ENCODE data around the gene PPIL6.

Gene PPIL6

DNA sequence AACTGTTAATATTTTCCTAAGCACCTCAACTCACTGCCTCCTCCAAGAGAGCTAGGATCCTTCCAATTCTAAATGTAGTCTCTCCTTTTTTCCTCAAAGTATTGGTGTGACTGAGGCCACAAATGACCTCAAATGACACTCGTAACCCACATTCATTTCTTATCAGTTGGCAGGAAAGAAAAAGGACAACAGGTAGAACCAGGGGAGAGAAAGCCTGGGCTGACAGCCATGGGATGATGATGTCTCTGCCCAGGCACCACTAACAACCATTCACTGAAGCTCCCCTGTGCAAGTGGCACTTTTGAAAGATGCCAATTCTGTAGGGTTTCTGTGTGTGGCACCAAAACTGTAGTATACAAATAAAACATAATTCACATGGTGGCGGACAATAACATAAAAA lies 35.2 kb upstream of the PPIL6 start:
- Histone ChIP-seq H2BK120ac (ENCODE audit: insufficient read depth, low read length, poor library complexity) (no peak overlapping the region), H3K4ac (ENCODE audit: low read depth, low read length) (no peak overlapping the region), H3K4me2 (ENCODE audit: low read length) (no peak overlapping the region), H3K79me1 (ENCODE audit: low read length) (no peaks in the 10 kb centered on the region), H3K23ac (ENCODE audit: low read length) (no peak overlapping the region), H3K4me1 (ENCODE audit: control insufficient read depth in 1 of 2, insufficient read depth in 2 of 2, low read length in 2 of 2) (peaks cover 0 to 4% of the 10 kb centered on the region in 2 experiments), H2BK12ac (ENCODE audit: low read length) (no peak overlapping the region), H2AK5ac (ENCODE audit: low read length) (no peak overlapping the region), H3K79me2 (ENCODE audit: control insufficient read depth, insufficient read depth, low read length, poor library complexity) (no peaks in the 10 kb centered on the region), H3K27me3 (ENCODE audit: insufficient read depth, low read length) (no peaks in the 10 kb centered on the region), H3K9ac (ENCODE audit: low read length) (no peak overlapping the region), H4K12ac (ENCODE audit: low read depth, low read length) (no peak overlapping the region), H3K27ac (ENCODE audit: low read depth, low read length) (no peak overlapping the region), H3K14ac (ENCODE audit: low read length) (no peak overlapping the region), H2AFZ (ENCODE audit: insufficient read depth, low read length, poor library complexity) (no peak overlapping the region), H3K9me3 (ENCODE audit: insufficient read depth, low read depth, low read length) (peaks cover 1% of the 10 kb centered on the region), H4K91ac (ENCODE audit: low read depth, low read length) (no peak overlapping the region), H3K36me3 (ENCODE audit: control insufficient read depth in 1 of 2, insufficient read depth in 2 of 2, low read length in 2 of 2) (peaks cover 16 to 38% of the 10 kb centered on the region in 2 experiments), H3K4me3 (ENCODE audit: low read depth, low read length) (no peak overlapping the region), H2BK5ac (ENCODE audit: low read depth, low read length, poor library complexity) (no peak overlapping the region), H4K8ac (ENCODE audit: low read depth, low read length) (no peak overlapping the region), H3K18ac (ENCODE audit: low read length) (no peak overlapping the region)
- no CpG with 5 or more reads among the region's 2 CpGs for WGBS (ENCODE audit: extremely low coverage, insufficient coverage, insufficient read length)
- no peak for DNase-seq

GRCh38 chr6:109474995-109475394 lies 34.6 kb upstream of the PPIL6 start:
- H3K27ac ChIP-seq (ENCODE audit: low read depth, low read length) = no peak overlapping the region
- no peak overlapping the region for H4K8ac ChIP-seq (ENCODE audit: low read depth, low read length)
- H3K4me3 ChIP-seq (ENCODE audit: low read depth, low read length) = no peak overlapping the region
- no peaks in the 10 kb centered on the region for H3K79me1 ChIP-seq (ENCODE audit: low read length)
- H3K79me2 ChIP-seq (ENCODE audit: control insufficient read depth, insufficient read depth, low read length, poor library complexity) = no peaks in the 10 kb centered on the region
- H3K14ac ChIP-seq (ENCODE audit: low read length) = no peak overlapping the region
- no peak overlapping the region for H3K9ac ChIP-seq (ENCODE audit: low read length)
- H2BK12ac ChIP-seq (ENCODE audit: low read length) = no peak overlapping the region
- peaks cover 1% of the 10 kb centered on the region for H3K9me3 ChIP-seq (ENCODE audit: insufficient read depth, low read depth, low read length)
- H3K4me2 ChIP-seq (ENCODE audit: low read length) = no peak overlapping the region
- WGBS (ENCODE audit: extremely low coverage, insufficient coverage, insufficient read length) = no CpG with 5 or more reads among the region's 4 CpGs
- no peak overlapping the region for H2BK5ac ChIP-seq (ENCODE audit: low read depth, low read length, poor library complexity)
- H3K4me1 ChIP-seq (ENCODE audit: control insufficient read depth in 1 of 2, insufficient read depth in 2 of 2, low read length in 2 of 2) = peaks cover 0 to 4% of the 10 kb centered on the region in 2 experiments
- no peak overlapping the region for H2AFZ ChIP-seq (ENCODE audit: insufficient read depth, low read length, poor library complexity)
- no peak overlapping the region for H4K12ac ChIP-seq (ENCODE audit: low read depth, low read length)
- no peak overlapping the region for H3K4ac ChIP-seq (ENCODE audit: low read depth, low read length)
- H4K91ac ChIP-seq (ENCODE audit: low read depth, low read length) = no peak overlapping the region
- no peak overlapping the region for H2BK120ac ChIP-seq (ENCODE audit: insufficient read depth, low read length, poor library complexity)
- H3K27me3 ChIP-seq (ENCODE audit: insufficient read depth, low read length) = no peaks in the 10 kb centered on the region
- no peak overlapping the region for H3K23ac ChIP-seq (ENCODE audit: low read length)
- no peak overlapping the region for H2AK5ac ChIP-seq (ENCODE audit: low read length)
- H3K18ac ChIP-seq (ENCODE audit: low read length) = no peak overlapping the region
- DNase-seq = no peak
- peaks cover 20 to 43% of the 10 kb centered on the region in 2 experiments for H3K36me3 ChIP-seq (ENCODE audit: control insufficient read depth in 1 of 2, insufficient read depth in 2 of 2, low read length in 2 of 2)

GRCh38 chr6:109473120-109473519 lies 32.7 kb upstream of the PPIL6 start:
- H3K23ac ChIP-seq (ENCODE audit: low read length) = no peak overlapping the region
- WGBS (ENCODE audit: extremely low coverage, insufficient coverage, insufficient read length) = no CpG with 5 or more reads among the region's 3 CpGs

DNA sequence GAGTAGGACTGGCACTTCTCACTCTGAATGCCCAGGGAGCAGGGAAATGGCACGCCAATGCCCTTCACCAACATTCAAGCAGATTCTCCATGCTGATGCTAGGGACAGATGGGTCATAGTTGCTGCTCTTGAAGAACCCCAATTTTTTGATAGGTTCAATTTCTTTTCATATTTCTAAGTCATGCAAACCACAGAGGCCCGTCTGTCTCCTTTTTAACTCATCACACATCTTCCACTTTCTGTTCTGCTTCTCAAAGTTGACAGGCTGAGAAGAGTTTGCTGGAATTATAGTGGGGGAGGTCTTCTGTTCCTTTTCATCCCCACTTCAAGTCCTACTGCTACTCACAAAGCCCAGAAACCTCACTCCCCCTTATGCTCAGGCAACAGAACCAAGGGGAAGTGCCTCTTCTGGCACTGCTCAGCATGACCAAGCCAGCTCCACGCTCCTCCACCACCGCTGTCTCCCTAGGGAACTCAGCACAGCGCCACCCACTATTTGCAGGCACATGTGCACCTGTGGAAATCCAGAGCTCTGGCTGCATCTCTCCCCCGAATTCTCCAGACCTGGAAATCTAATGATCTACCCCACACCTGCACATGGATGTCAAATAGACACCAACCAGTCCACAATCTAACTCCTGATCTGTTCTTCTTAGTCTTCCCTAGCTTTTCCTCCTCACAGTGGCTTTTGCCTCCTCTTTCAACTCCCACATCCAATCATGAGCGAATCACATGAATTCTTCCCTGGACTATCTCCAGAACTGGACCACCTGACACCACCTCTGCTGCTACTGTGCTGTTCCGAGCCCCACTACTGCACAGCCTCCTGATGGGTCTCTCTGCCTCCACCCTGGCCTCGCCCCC lies 31.9 kb upstream of the PPIL6 start:
- H3K27ac ChIP-seq (ENCODE audit: low read depth, low read length) = no peak overlapping the region
- no peak overlapping the region for H2BK5ac ChIP-seq (ENCODE audit: low read depth, low read length, poor library complexity)
- no peak overlapping the region for H4K8ac ChIP-seq (ENCODE audit: low read depth, low read length)
- no peak overlapping the region for H3K4me2 ChIP-seq (ENCODE audit: low read length)
- no peak overlapping the region for H4K12ac ChIP-seq (ENCODE audit: low read depth, low read length)
- H3K4me3 ChIP-seq (ENCODE audit: low read depth, low read length) = no peak overlapping the region
- H2AK5ac ChIP-seq (ENCODE audit: low read length) = no peak overlapping the region
- H4K91ac ChIP-seq (ENCODE audit: low read depth, low read length) = no peak overlapping the region
- no peak overlapping the region for H3K14ac ChIP-seq (ENCODE audit: low read length)
- no peaks in the 10 kb centered on the region for H3K27me3 ChIP-seq (ENCODE audit: insufficient read depth, low read length)
- no peaks in the 10 kb centered on the region for H3K79me2 ChIP-seq (ENCODE audit: control insufficient read depth, insufficient read depth, low read length, poor library complexity)
- DNase-seq = no peak
- no peak overlapping the region for H3K23ac ChIP-seq (ENCODE audit: low read length)
- H3K18ac ChIP-seq (ENCODE audit: low read length) = no peak overlapping the region
- WGBS (ENCODE audit: extremely low coverage, insufficient coverage, insufficient read length) = no CpG with 5 or more reads among the region's 9 CpGs
- no peaks in the 10 kb centered on the region for H3K79me1 ChIP-seq (ENCODE audit: low read length)
- H3K9ac ChIP-seq (ENCODE audit: low read length) = no peak overlapping the region
- H3K9me3 ChIP-seq (ENCODE audit: insufficient read depth, low read depth, low read length) = peaks cover 1% of the 10 kb centered on the region
- peaks cover 20 to 50% of the 10 kb centered on the region in 2 experiments for H3K36me3 ChIP-seq (ENCODE audit: control insufficient read depth in 1 of 2, insufficient read depth in 2 of 2, low read length in 2 of 2)
- H2AFZ ChIP-seq (ENCODE audit: insufficient read depth, low read length, poor library complexity) = no peak overlapping the region
- peaks cover 0 to 2% of the 10 kb centered on the region in 2 experiments for H3K4me1 ChIP-seq (ENCODE audit: control insufficient read depth in 1 of 2, insufficient read depth in 2 of 2, low read length in 2 of 2)
- H3K4ac ChIP-seq (ENCODE audit: low read depth, low read length) = no peak overlapping the region
- no peak overlapping the region for H2BK120ac ChIP-seq (ENCODE audit: insufficient read depth, low read length, poor library complexity)
- no peak overlapping the region for H2BK12ac ChIP-seq (ENCODE audit: low read length)

More at GRCh38 chr6:109473120-109473519, 32.7 kb upstream of the PPIL6 start:
- Histone ChIP-seq H2AK5ac (ENCODE audit: low read length) (no peak overlapping the region), H3K9me3 (ENCODE audit: insufficient read depth, low read depth, low read length) (peaks cover 1% of the 10 kb centered on the region), H2BK5ac (ENCODE audit: low read depth, low read length, poor library complexity) (no peak overlapping the region), H3K4ac (ENCODE audit: low read depth, low read length) (no peak overlapping the region), H3K36me3 (ENCODE audit: control insufficient read depth in 1 of 2, insufficient read depth in 2 of 2, low read length in 2 of 2) (peaks cover 20 to 51% of the 10 kb centered on the region in 2 experiments), H2BK120ac (ENCODE audit: insufficient read depth, low read length, poor library complexity) (no peak overlapping the region), H4K8ac (ENCODE audit: low read depth, low read length) (no peak overlapping the region), H3K79me1 (ENCODE audit: low read length) (no peaks in the 10 kb centered on the region), H3K18ac (ENCODE audit: low read length) (no peak overlapping the region), H4K91ac (ENCODE audit: low read depth, low read length) (no peak overlapping the region), H3K27me3 (ENCODE audit: insufficient read depth, low read length) (no peaks in the 10 kb centered on the region), H3K4me3 (ENCODE audit: low read depth, low read length) (no peak overlapping the region), H3K4me2 (ENCODE audit: low read length) (no peak overlapping the region), H3K9ac (ENCODE audit: low read length) (no peak overlapping the region), H3K4me1 (ENCODE audit: control insufficient read depth in 1 of 2, insufficient read depth in 2 of 2, low read length in 2 of 2) (peaks cover 0 to 4% of the 10 kb centered on the region in 2 experiments), H3K27ac (ENCODE audit: low read depth, low read length) (no peak overlapping the region), H4K12ac (ENCODE audit: low read depth, low read length) (no peak overlapping the region), H3K79me2 (ENCODE audit: control insufficient read depth, insufficient read depth, low read length, poor library complexity) (no peaks in the 10 kb centered on the region), H2BK12ac (ENCODE audit: low read length) (no peak overlapping the region), H2AFZ (ENCODE audit: insufficient read depth, low read length, poor library complexity) (no peak overlapping the region), H3K14ac (ENCODE audit: low read length) (no peak overlapping the region)
- DNase-seq = no peak
